DMS79 (cell line): ENCODE measurements around the gene KDM2A.

ENCODE experiments used
- DNase-seq: peaks from one replicate; lab custom pipeline; 2025; lab: John Stamatoyannopoulos, UW

KDM2A gene

GRCh38 chr11:67237574-67237973, 118.5 kb downstream of the KDM2A start:
- DNase-seq: no peak

GRCh38 chr11:67238894-67239782, 120.1 kb downstream of the KDM2A start:
- no peak for DNase-seq

- DNase-seq: peak; percentile 97
Observed at GRCh38 chr11:67239783-67240575, 120.9 kb downstream of the KDM2A start.

GRCh38 chr11:67240576-67241389, 121.7 kb downstream of the KDM2A start:
- peak; percentile 21 for DNase-seq

- no peak for DNase-seq
Observed at GRCh38 chr11:67242548-67242947, 123.5 kb downstream of the KDM2A start.

GRCh38 chr11:67243051-67243450, 124.0 kb downstream of the KDM2A start:
- no peak for DNase-seq

GRCh38 chr11:67245046-67245445, 126.0 kb downstream of the KDM2A start:
- DNase-seq: no peak

- DNase-seq: no peak
Observed at GRCh38 chr11:67247946-67248550, 129.0 kb downstream of the KDM2A start.

- DNase-seq: no peak
Observed at GRCh38 chr11:67248653-67249052, 129.6 kb downstream of the KDM2A start.

GRCh38 chr11:67250059-67251043, 131.3 kb downstream of the KDM2A start:
- no peak for DNase-seq

GRCh38 chr11:67251841-67252240, 132.8 kb downstream of the KDM2A start:
- DNase-seq: no peak

- DNase-seq: no peak
Observed at GRCh38 chr11:67252831-67253239, 133.8 kb downstream of the KDM2A start.

GRCh38 chr11:67253872-67254624, 135.0 kb downstream of the KDM2A start:
- DNase-seq: no peak

GRCh38 chr11:67254798-67255197, 135.7 kb downstream of the KDM2A start:
- no peak for DNase-seq

GRCh38 chr11:67255353-67255752, 136.3 kb downstream of the KDM2A start:
- no peak for DNase-seq

GRCh38 chr11:67255864-67256263, 136.8 kb downstream of the KDM2A start:
- DNase-seq: no peak

GRCh38 chr11:67256477-67257135, 137.5 kb downstream of the KDM2A start:
- DNase-seq: no peak

GRCh38 chr11:67260406-67260805, 141.3 kb downstream of the KDM2A start:
- DNase-seq: no peak
